ENCODE data around the gene DEDD. TPM values are rescaled to one million over a fixed set of nuclear protein-coding genes. Genes with fewer than 3 reads are reported as not detected.

DEDD gene
- total and polyA plus RNA-seq, 2 of the 13 experiments (the other 11 are each of a cell fraction or from before 2014, with no cell fraction given): 12.6 to 27.8 TPM

- TF ChIP-seq ZNF350 (CRISPR knock-in tag; IDR thresholded peaks at IDR 0.05; ENCODE audit: borderline replicate concordance, low read depth) (peak; percentile 53; the same call in 1 of the 2 replicates), THAP11 (CRISPR knock-in tag; IDR thresholded peaks at IDR 0.05) (peak; percentile 78), SPEN (CRISPR knock-in tag; IDR thresholded peaks at IDR 0.05; ENCODE audit: low read depth) (peak; percentile 34; the same call in 1 of the 2 replicates), KMT2A (CRISPR knock-in tag; IDR thresholded peaks at IDR 0.05) (no peak), ZNF879 (CRISPR knock-in tag; IDR thresholded peaks at IDR 0.05) (no peak), IKZF4 (CRISPR knock-in tag; IDR thresholded peaks at IDR 0.05; ENCODE audit: borderline replicate concordance, low read depth, not compliant biosample characterization) (no peak), ZNF282 (IDR thresholded peaks at IDR 0.05; ENCODE audit: partially characterized antibody) (no peak), PAWR (CRISPR knock-in tag; IDR thresholded peaks at IDR 0.05; ENCODE audit: borderline replicate concordance) (no peak), CCAR2 (optimal IDR thresholded peaks at IDR 0.05; ENCODE audit: low read depth, low read length) (no peak), ZNF281 (CRISPR knock-in tag; IDR thresholded peaks at IDR 0.05; ENCODE audit: borderline replicate concordance) (no peak), FOSL2 (CRISPR knock-in tag; IDR thresholded peaks at IDR 0.05) (0 out of 2 replicates have a peak, but pooled peaks have one; percentile 3), ZNF264 (CRISPR knock-in tag; IDR thresholded peaks at IDR 0.05) (no peak), ZFAT (CRISPR knock-in tag; conservative IDR thresholded peaks at IDR 0.05) (no peak), HNRNPLL (IDR thresholded peaks at IDR 0.05; ENCODE audit: low read depth, low read length, poor library complexity, severe bottlenecking) (peak; percentile 51), JUND (CRISPR knock-in tag; IDR thresholded peaks at IDR 0.05) (0 out of 2 replicates have a peak, but pooled peaks have one; percentile 13), ZNF296 (CRISPR knock-in tag; conservative IDR thresholded peaks at IDR 0.05) (no peak), RFXAP (CRISPR knock-in tag; IDR thresholded peaks at IDR 0.05; ENCODE audit: borderline replicate concordance) (no peak), ETV6 (CRISPR knock-in tag; conservative IDR thresholded peaks at IDR 0.05) (no peak), HHEX (CRISPR knock-in tag; IDR thresholded peaks at IDR 0.05) (no peak), THYN1 (CRISPR knock-in tag; IDR thresholded peaks at IDR 0.05; ENCODE audit: borderline replicate concordance, low read depth) (no peak)
- TF ChIP-seq, protein P1, sequence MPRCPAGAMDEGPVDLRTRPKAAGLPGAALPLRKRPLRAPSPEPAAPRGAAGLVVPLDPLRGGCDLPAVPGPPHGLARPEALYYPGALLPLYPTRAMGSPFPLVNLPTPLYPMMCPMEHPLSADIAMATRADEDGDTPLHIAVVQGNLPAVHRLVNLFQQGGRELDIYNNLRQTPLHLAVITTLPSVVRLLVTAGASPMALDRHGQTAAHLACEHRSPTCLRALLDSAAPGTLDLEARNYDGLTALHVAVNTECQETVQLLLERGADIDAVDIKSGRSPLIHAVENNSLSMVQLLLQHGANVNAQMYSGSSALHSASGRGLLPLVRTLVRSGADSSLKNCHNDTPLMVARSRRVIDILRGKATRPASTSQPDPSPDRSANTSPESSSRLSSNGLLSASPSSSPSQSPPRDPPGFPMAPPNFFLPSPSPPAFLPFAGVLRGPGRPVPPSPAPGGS (CRISPR knock-in tag; IDR thresholded peaks at IDR 0.05): 0 out of 2 replicates have a peak, but pooled peaks have one; percentile 49
- TF ChIP-seq, protein P2, sequence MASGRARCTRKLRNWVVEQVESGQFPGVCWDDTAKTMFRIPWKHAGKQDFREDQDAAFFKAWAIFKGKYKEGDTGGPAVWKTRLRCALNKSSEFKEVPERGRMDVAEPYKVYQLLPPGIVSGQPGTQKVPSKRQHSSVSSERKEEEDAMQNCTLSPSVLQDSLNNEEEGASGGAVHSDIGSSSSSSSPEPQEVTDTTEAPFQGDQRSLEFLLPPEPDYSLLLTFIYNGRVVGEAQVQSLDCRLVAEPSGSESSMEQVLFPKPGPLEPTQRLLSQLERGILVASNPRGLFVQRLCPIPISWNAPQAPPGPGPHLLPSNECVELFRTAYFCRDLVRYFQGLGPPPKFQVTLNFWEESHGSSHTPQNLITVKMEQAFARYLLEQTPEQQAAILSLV (CRISPR knock-in tag; IDR thresholded peaks at IDR 0.05; ENCODE audit: borderline replicate concordance): no peak
- TF ChIP-seq, protein P3, sequence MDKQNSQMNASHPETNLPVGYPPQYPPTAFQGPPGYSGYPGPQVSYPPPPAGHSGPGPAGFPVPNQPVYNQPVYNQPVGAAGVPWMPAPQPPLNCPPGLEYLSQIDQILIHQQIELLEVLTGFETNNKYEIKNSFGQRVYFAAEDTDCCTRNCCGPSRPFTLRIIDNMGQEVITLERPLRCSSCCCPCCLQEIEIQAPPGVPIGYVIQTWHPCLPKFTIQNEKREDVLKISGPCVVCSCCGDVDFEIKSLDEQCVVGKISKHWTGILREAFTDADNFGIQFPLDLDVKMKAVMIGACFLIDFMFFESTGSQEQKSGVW (CRISPR knock-in tag; IDR thresholded peaks at IDR 0.05; ENCODE audit: borderline replicate concordance): no peak
Measured at GRCh38 chr1:161159087-161159912, 26.8 kb upstream of the DEDD start, which contains the start of gene USP21 (continued).

All from HepG2 (cell line).